B cell (primary cell): ENCODE results near the gene CRY2. TPM values are rescaled to one million over a fixed set of nuclear protein-coding genes. Genes with fewer than 3 reads are reported as not detected.

Source experiments
- ATAC-seq: fragments of 200-7000 bp; cut with Tn5 transposase; one replicate; pipeline ENCODE4 v1.10.0; 2021; ENCODE audit warnings: low read depth, mild to moderate bottlenecking, moderate number of reproducible peaks, moderate library complexity
- CTCF ChIA-PET: fragments of 350-600 bp; sonication (Branson Sonifier 250); formaldehyde crosslinking; loops from one replicate; lab custom pipeline; 2021; ENCODE audit warnings: antibody characterized with exemption, inconsistent platforms; lab: Charles Lee
- POLR2A ChIA-PET: fragments of 350-600 bp; sonication (Branson Sonifier 250); formaldehyde crosslinking; loops from one replicate; lab custom pipeline; 2021; ENCODE audit warnings: antibody characterized with exemption; lab: Charles Lee
- DNase-seq: peaks from one replicate; pipeline ENCODE4 v3.0.0; 2013
- H2AFZ ChIP-seq: 2 replicates; pipeline ENCODE4 v1.6.1; 2012; ENCODE audit warnings: mild to moderate bottlenecking, low read depth, low read length; ENCODE audit not compliant: insufficient read depth, poor library complexity, severe bottlenecking
- H3K27ac ChIP-seq, 2 donors: 1 replicate in 1 of 2; 2 replicates in 1 of 2; pipeline ENCODE4 v1.5.1; 2012 to 2013; ENCODE audit warnings: low read length in 2 of 2, mild to moderate bottlenecking in 2 of 2, moderate library complexity in 1 of 2
- H3K27me3 ChIP-seq, 4 experiments: fragments of 200-600 bp in 1 of 4; sonication (generic) in 1 of 4; replicated peaks in 1 of 4; 1 replicate in 2 of 4; 2 replicates in 2 of 4; pipeline versions ENCODE4 v1.6.1 to v1.7.0; 2013 to 2016; ENCODE audit warnings: low read length in 3 of 4, mild to moderate bottlenecking in 2 of 4, mixed read lengths in 1 of 4, moderate library complexity in 1 of 4; ENCODE audit not compliant: insufficient read depth in 4 of 4, control insufficient read depth in 3 of 4; ENCODE audit errors: control extremely low read depth in 1 of 4
- H3K36me3 ChIP-seq, 2 experiments: replicated peaks in 1 of 2; 1 replicate in 1 of 2; 2 replicates in 1 of 2; pipeline versions ENCODE4 v1.6.1 to v1.7.1; 2013; ENCODE audit warnings: low read length in 1 of 2; ENCODE audit not compliant: insufficient read depth in 2 of 2, control insufficient read depth in 1 of 2; ENCODE audit errors: control extremely low read depth in 1 of 2, extremely low read depth in 1 of 2
- H3K4me1 ChIP-seq, 2 donors: fragments of 200-600 bp in 1 of 2; sonication (generic) in 1 of 2; 1 replicate in 1 of 2; 2 replicates in 1 of 2; pipeline versions ENCODE4 v1.5.1 to v1.6.1; 2013 to 2017; ENCODE audit warnings: low read length in 2 of 2; ENCODE audit not compliant: control insufficient read depth in 2 of 2, insufficient read depth in 2 of 2
- H3K4me2 ChIP-seq: replicated peaks from 2 replicates; pipeline ENCODE3; 2012; ENCODE audit warnings: mild to moderate bottlenecking, low read depth, low read length; ENCODE audit not compliant: poor library complexity, severe bottlenecking
- H3K4me3 ChIP-seq, 5 experiments: fragments of 200-600 bp in 1 of 5; sonication (generic) in 1 of 5; 1 replicate in 3 of 5; 2 replicates in 2 of 5; pipeline versions ENCODE4 v1.5.1 to v1.7.0; 2011 to 2016; ENCODE audit warnings: low read length in 4 of 5, mild to moderate bottlenecking in 4 of 5, low read depth in 2 of 5, control low read depth in 1 of 5, moderate library complexity in 1 of 5; ENCODE audit not compliant: insufficient read depth in 1 of 5; ENCODE audit errors: control extremely low read depth in 1 of 5, extremely low read depth in 1 of 5
- H3K79me2 ChIP-seq: fragments of 200-600 bp; sonication (generic); one replicate; pipeline ENCODE4 v1.6.0; 2016; ENCODE audit warnings: low read length; ENCODE audit not compliant: control insufficient read depth, insufficient read depth
- H3K9ac ChIP-seq: fragments of 200-600 bp; sonication (generic); 2 replicates; pipeline ENCODE4 v1.6.1; 2017; ENCODE audit warnings: mild to moderate bottlenecking, low read length, moderate library complexity
- H3K9me3 ChIP-seq, 3 donors: one replicate each; pipeline versions ENCODE4 v1.6.1 to v1.7.1; 2013; ENCODE audit warnings: low read length in 2 of 3; ENCODE audit not compliant: control insufficient read depth in 2 of 3, insufficient read depth in 1 of 3; ENCODE audit errors: control extremely low read depth in 1 of 3
- H4K20me1 ChIP-seq: 2 replicates; pipeline ENCODE4 v1.6.0; 2012; ENCODE audit warnings: mild to moderate bottlenecking, low read length; ENCODE audit not compliant: insufficient read depth, control insufficient read depth, poor library complexity, severe bottlenecking
- H3K27ac Mint-ChIP-seq: one replicate; pipeline ENCODE4 v1.8.0; 2021; ENCODE audit warnings: mixed read lengths
- H3K27me3 Mint-ChIP-seq: one replicate; pipeline ENCODE4 v1.8.0; 2021; ENCODE audit warnings: mixed read lengths
- H3K4me1 Mint-ChIP-seq: one replicate; pipeline ENCODE4 v1.8.0; 2021; ENCODE audit warnings: mixed read lengths
- H3K4me3 Mint-ChIP-seq: one replicate; pipeline ENCODE4 v1.8.0; 2021; ENCODE audit warnings: mixed read lengths
- H3K9me3 Mint-ChIP-seq: one replicate; pipeline ENCODE4 v1.8.0; 2022; ENCODE audit warnings: mixed read lengths; ENCODE audit not compliant: insufficient read depth
- CTCF ChIP-seq: fragments of 200-600 bp; IDR thresholded peaks from one replicate; pipeline ENCODE4 v1.8.0; 2022; ENCODE audit warnings: antibody characterized with exemption, mild to moderate bottlenecking
- EZH2 ChIP-seq: IDR thresholded peaks from 2 replicates; pipeline ENCODE4 v1.6.1; 2012; ENCODE audit warnings: borderline replicate concordance, low read depth, mild to moderate bottlenecking, moderate library complexity, low read length; ENCODE audit not compliant: insufficient read depth, poor library complexity, severe bottlenecking
- whole genome bisulfite sequencing: methylation state at CpG from one replicate; pipeline ENCODE4 v1.1.5; 2013; ENCODE audit warnings: missing lambda C conversion rate; ENCODE audit not compliant: insufficient coverage; 5-methylcytosine and 5-hydroxymethylcytosine counted together
- intact Hi-C: fragments of 100-400 bp; cut with micrococcal nuclease; formaldehyde crosslinking; loops from one replicate; pipeline ENCODE4 v1.10.0; 2022
- polyA plus RNA-seq: library from polyadenylated mRNA; depleted of rRNA; stranded (reverse); fragments of >200 nt; gene quantifications from 2 replicates; pipeline ENCODE4 v1.2.3, GENCODE V29; 2012
- total RNA-seq, 2 donors: library from RNA; stranded (reverse); fragments of 120-200 nt in 1 of 2; gene quantifications; 1 replicate in 1 of 2; 2 replicates in 1 of 2; pipeline versions ENCODE4 v1.2.3 to v1.2.4, GENCODE V29; 2013 to 2022

Gene CRY2
- total and polyA plus RNA-seq, 2 donors (not counting 1 experiment from before 2014, with no cell fraction given) = 20.4 to 65.1 TPM

- H4K20me1 ChIP-seq = peaks cover 37% of the 10 kb centered on the region
- peak overlapping the region; percentile 63 to 95 (median 90) for H3K4me3 ChIP-seq
- no peak for TF ChIP-seq EZH2
- no peak for TF ChIP-seq CTCF
These were observed 84.5 kb downstream of the CRY2 start for GRCh38 chr11:45931739-45932138.

GRCh38 chr11:45932217-45932616 is 84.9 kb downstream of the CRY2 start:
- peak overlapping the region; percentile 82 for H3K9ac ChIP-seq
- intact Hi-C loops = loop anchor here (2.0 to 10.0 kb wide), 4 partner anchors 75 to 1623 kb away; partner anchors contain the start of genes CELF1, PHF21A and SLC35C1
- peak overlapping the region; percentile 92 to 93 for H3K27ac ChIP-seq
- CTCF ChIA-PET = interaction anchor here (3.4 to 11.4 kb wide), 3 partner anchors 11 to 74 kb away, joined by 17 to 98 read pairs (median 50); partner anchors contain the start of genes LARGE2 and PEX16
- peak; percentile 16 for DNase-seq
- Mint-ChIP-seq H3K27ac (peak overlapping the region; percentile 92), H3K4me1 (peaks cover 96% of the 10 kb centered on the region), H3K27me3 (no peaks in the 10 kb centered on the region), H3K4me3 (peak overlapping the region; percentile 95), H3K9me3 (no peaks in the 10 kb centered on the region)
- peaks cover 0 to 25% of the 10 kb centered on the region in 2 experiments for H3K36me3 ChIP-seq
- no peak for ATAC-seq
- H3K79me2 ChIP-seq = peaks cover 89% of the 10 kb centered on the region
- H4K20me1 ChIP-seq = peaks cover 37% of the 10 kb centered on the region
- no peak overlapping the region for H2AFZ ChIP-seq
- TF ChIP-seq EZH2 (no peak), CTCF (no peak)
- POLR2A ChIA-PET = interaction anchor here (10.9 kb wide), 1 partner anchor 11 kb away, joined by 162 read pairs; the partner anchor contains the start of genes LARGE2 and PEX16
- no peaks in the 10 kb centered on the region for H3K27me3 ChIP-seq
- 61% methylated on average over 4 of the region's 8 CpGs for WGBS
- peak overlapping the region; percentile 63 to 95 (median 90) for H3K4me3 ChIP-seq
- peak overlapping the region; percentile 91 for H3K4me2 ChIP-seq
- peaks cover 76 to 89% of the 10 kb centered on the region in 2 donors for H3K4me1 ChIP-seq
- H3K9me3 ChIP-seq = no peaks in the 10 kb centered on the region

More at GRCh38 chr11:45931739-45932138, 84.5 kb downstream of the CRY2 start:
- ChIA-PET CTCF (interaction anchor here (2.0 to 11.4 kb wide), 4 partner anchors 11 to 75 kb away, joined by 11 to 98 read pairs (median 34); partner anchors contain the start of genes LARGE2 and PEX16), POLR2A (interaction anchor here (10.9 kb wide), 1 partner anchor 11 kb away, joined by 162 read pairs; the partner anchor contains the start of genes LARGE2 and PEX16)
- no peak for ATAC-seq
- peaks cover 89% of the 10 kb centered on the region for H3K79me2 ChIP-seq
- peak overlapping the region; percentile 92 to 93 for H3K27ac ChIP-seq
- H2AFZ ChIP-seq = no peak overlapping the region
- H3K4me2 ChIP-seq = peak overlapping the region; percentile 91
- WGBS = 59% methylated on average over 7 of the region's 10 CpGs
- H3K9me3 Mint-ChIP-seq = no peaks in the 10 kb centered on the region
- H3K27me3 ChIP-seq = no peaks in the 10 kb centered on the region
- peaks cover 96% of the 10 kb centered on the region for H3K4me1 Mint-ChIP-seq
- intact Hi-C loops = loop anchor here (2.0 to 10.0 kb wide), 5 partner anchors 33 to 1623 kb away; partner anchors contain the start of genes CELF1, PHF21A and SLC35C1
- H3K27ac Mint-ChIP-seq = peak overlapping the region; percentile 92
- H3K4me3 Mint-ChIP-seq = peak overlapping the region; percentile 95
- H3K9ac ChIP-seq = peak overlapping the region; percentile 82
- H3K9me3 ChIP-seq = no peaks in the 10 kb centered on the region
- peak; percentile 10 for DNase-seq
- no peaks in the 10 kb centered on the region for H3K27me3 Mint-ChIP-seq
- H3K4me1 ChIP-seq = peaks cover 76 to 89% of the 10 kb centered on the region in 2 donors
- peaks cover 0 to 29% of the 10 kb centered on the region in 2 experiments for H3K36me3 ChIP-seq
